Thyroid gland (tissue), 4 donors: ENCODE measurements around the gene IPPK.

Experiments
- POLR2A ChIP-seq, 2 donors: fragments of 450-650 bp; IDR thresholded peaks; one replicate each; pipeline ENCODE4 v1.6.1; 2017; ENCODE audit warnings: antibody characterized with exemption in 2 of 2, mild to moderate bottlenecking in 2 of 2, moderate library complexity in 1 of 2
- TF ChIP-seq, protein P1 (sequence below), 6 experiments: fragments of 200-600 bp in 3 of 6; fragments of 450-650 bp in 3 of 6; sonication (generic) in 3 of 6; IDR thresholded peaks; one replicate each; pipeline ENCODE4 v1.5.1; 2016 to 2019; ENCODE audit warnings: antibody characterized with exemption in 6 of 6, mild to moderate bottlenecking in 2 of 6, inconsistent platforms in 1 of 6, moderate library complexity in 1 of 6

DNA sequence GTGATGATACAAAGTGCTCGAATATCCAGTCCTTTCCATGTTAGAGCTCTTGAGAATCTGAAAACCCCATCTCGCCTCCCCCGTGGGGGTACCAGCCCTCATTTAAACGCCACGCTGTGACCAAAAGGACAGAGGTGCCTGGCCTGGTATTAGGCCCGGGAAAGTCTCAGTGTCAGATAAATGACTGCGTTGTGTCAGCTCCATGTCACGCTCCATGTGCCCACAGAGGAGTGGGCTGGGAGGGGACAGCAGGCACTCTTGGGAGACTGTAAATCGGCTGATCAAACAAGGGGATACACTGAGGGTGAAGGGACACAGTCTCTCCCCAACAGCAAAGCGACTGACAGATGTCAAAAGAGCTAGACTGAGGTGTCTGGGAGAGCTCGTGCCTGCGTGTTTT is 68.5 kb downstream of the IPPK start:
- TF ChIP-seq, protein P1, sequence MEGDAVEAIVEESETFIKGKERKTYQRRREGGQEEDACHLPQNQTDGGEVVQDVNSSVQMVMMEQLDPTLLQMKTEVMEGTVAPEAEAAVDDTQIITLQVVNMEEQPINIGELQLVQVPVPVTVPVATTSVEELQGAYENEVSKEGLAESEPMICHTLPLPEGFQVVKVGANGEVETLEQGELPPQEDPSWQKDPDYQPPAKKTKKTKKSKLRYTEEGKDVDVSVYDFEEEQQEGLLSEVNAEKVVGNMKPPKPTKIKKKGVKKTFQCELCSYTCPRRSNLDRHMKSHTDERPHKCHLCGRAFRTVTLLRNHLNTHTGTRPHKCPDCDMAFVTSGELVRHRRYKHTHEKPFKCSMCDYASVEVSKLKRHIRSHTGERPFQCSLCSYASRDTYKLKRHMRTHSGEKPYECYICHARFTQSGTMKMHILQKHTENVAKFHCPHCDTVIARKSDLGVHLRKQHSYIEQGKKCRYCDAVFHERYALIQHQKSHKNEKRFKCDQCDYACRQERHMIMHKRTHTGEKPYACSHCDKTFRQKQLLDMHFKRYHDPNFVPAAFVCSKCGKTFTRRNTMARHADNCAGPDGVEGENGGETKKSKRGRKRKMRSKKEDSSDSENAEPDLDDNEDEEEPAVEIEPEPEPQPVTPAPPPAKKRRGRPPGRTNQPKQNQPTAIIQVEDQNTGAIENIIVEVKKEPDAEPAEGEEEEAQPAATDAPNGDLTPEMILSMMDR (IDR thresholded peaks at IDR 0.05), result no peak
- no peak for TF ChIP-seq POLR2A (IDR thresholded peaks at IDR 0.05)
